GM12864 (cell line): ENCODE data around the gene RCN1.

Source experiments
- DNase-seq: peaks from one replicate; pipeline ENCODE4 v3.0.0-alpha.2; 2011; ENCODE audit warnings: low read depth
- H3K4me3 ChIP-seq: 2 replicates; pipeline ENCODE4 v1.5.1; 2011; ENCODE audit warnings: mild to moderate bottlenecking, low read depth, low read length, control low read depth
- CTCF ChIP-seq: IDR thresholded peaks from 2 replicates; pipeline ENCODE4 v1.5.1; 2011; ENCODE audit warnings: low read depth, mild to moderate bottlenecking, moderate library complexity, low read length, control low read depth, inconsistent platforms; ENCODE audit errors: missing control alignments

The RCN1 gene

DNA sequence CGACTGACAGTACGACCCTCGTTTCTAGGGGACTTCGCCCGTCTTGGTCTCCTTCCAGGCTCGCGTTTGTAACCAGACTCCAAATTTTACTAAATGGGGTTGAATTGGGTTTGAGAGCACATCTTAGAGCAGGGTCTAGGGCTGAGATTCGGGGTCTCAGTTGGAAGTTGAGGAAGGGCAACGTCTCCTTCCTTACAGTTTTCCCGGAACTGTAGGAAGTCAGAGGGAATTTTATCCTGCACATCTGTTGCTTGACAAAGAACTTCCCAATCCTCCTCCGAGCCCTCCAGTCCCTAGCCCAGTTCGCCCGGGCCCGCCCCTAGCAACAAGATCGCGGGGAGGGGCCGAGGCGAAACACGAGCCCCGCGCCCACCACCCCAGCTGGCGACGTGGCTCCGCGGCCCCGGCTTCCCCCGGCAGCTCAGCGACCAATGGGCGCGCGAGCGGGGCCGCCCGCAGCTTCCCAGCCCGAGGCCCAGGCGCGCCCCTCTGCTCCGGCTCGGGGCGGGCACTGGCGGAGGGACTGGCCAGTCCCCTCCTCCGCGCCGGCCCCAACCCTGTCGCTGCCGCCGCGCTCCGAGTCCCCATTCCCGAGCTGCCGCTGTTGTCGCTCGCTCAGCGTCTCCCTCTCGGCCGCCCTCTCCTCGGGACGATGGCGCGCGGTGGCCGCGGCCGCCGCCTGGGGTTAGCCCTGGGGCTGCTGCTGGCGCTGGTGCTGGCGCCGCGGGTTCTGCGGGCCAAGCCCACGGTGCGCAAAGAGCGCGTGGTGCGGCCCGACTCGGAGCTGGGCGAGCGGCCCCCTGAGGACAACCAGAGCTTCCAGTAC lies at the start of gene RCN1:
Gene RCN1 (plus strand): TSS at position 530 of the 826 bp plus-strand sequence. CDS start 123 bp downstream, at position 653.
- DNase-seq: no peak

GRCh38 chr11:32043737-32044136 lies 47.1 kb upstream of the RCN1 start:
- DNase-seq: no peak
- no peak overlapping the region for H3K4me3 ChIP-seq
- no peak for TF ChIP-seq CTCF

More for the DNA sequence above, at the start of gene RCN1:
- H3K4me3 ChIP-seq: peak within 1 kb of the TSS; percentile 87
- TF ChIP-seq CTCF: no peak

GRCh38 chr11:32044158-32044863 lies 46.6 kb upstream of the RCN1 start:
- no peak overlapping the region for H3K4me3 ChIP-seq
- TF ChIP-seq CTCF: no peak
- no peak for DNase-seq

- DNase-seq: no peak
- H3K4me3 ChIP-seq: no peak overlapping the region
- TF ChIP-seq CTCF: no peak
Observed at GRCh38 chr11:32045456-32045855, 45.4 kb upstream of the RCN1 start.

- no peak for DNase-seq
- no peak overlapping the region for H3K4me3 ChIP-seq
- no peak for TF ChIP-seq CTCF
Observed at GRCh38 chr11:32050264-32050663, 40.6 kb upstream of the RCN1 start.

- DNase-seq: no peak
- peak; percentile 68 for TF ChIP-seq CTCF
- H3K4me3 ChIP-seq: no peak overlapping the region
Observed at GRCh38 chr11:32052215-32052614, 38.7 kb upstream of the RCN1 start.
